ENCODE data around the gene RNF41.

RNF41 gene

GRCh38 chr12:56155256-56155845, 66.4 kb downstream of the RNF41 start:
- DNase-seq (ENCODE audit: low spot score): no peak

GRCh38 chr12:56154818-56155217, 66.9 kb downstream of the RNF41 start:
- no peak for DNase-seq (ENCODE audit: low spot score)
- TF ChIP-seq CTCF (IDR thresholded peaks at IDR 0.05; ENCODE audit: extremely low read depth, insufficient read depth, missing control alignments): no peak
- in situ Hi-C loops (cut with MboI; ENCODE audit: low pct_unique_long_range_greater_than_20kb, low sequenced_read_pairs, unreplicated experiment): no loop called here

More at GRCh38 chr12:56155256-56155845, 66.4 kb downstream of the RNF41 start:
- no peak for TF ChIP-seq CTCF (IDR thresholded peaks at IDR 0.05; ENCODE audit: extremely low read depth, insufficient read depth, missing control alignments)
- in situ Hi-C loops (cut with MboI; ENCODE audit: low pct_unique_long_range_greater_than_20kb, low sequenced_read_pairs, unreplicated experiment): no loop called here

GRCh38 chr12:56154246-56154771, 67.4 kb downstream of the RNF41 start:
- in situ Hi-C loops (cut with MboI; ENCODE audit: low pct_unique_long_range_greater_than_20kb, low sequenced_read_pairs, unreplicated experiment): no loop called here
- no peak for DNase-seq (ENCODE audit: low spot score)
- no peak for TF ChIP-seq CTCF (IDR thresholded peaks at IDR 0.05; ENCODE audit: extremely low read depth, insufficient read depth, missing control alignments)

- no peak for TF ChIP-seq CTCF (IDR thresholded peaks at IDR 0.05; ENCODE audit: extremely low read depth, insufficient read depth, missing control alignments)
- in situ Hi-C loops (cut with MboI; ENCODE audit: low pct_unique_long_range_greater_than_20kb, low sequenced_read_pairs, unreplicated experiment): no loop called here
- DNase-seq (ENCODE audit: low spot score): no peak
These were observed 68.0 kb downstream of the RNF41 start for GRCh38 chr12:56153678-56154065.

GRCh38 chr12:56152756-56153677, 68.7 kb downstream of the RNF41 start:
- in situ Hi-C loops (cut with MboI; ENCODE audit: low pct_unique_long_range_greater_than_20kb, low sequenced_read_pairs, unreplicated experiment): no loop called here
- no peak for TF ChIP-seq CTCF (IDR thresholded peaks at IDR 0.05; ENCODE audit: extremely low read depth, insufficient read depth, missing control alignments)
- no peak for DNase-seq (ENCODE audit: low spot score)
